Mesenchymal stem cell (in vitro differentiated cells and primary cell): ENCODE data around the gene MYMX.

Source experiments
- DNase-seq: peaks from one replicate; pipeline ENCODE4 v3.0.0-alpha.2; 2013
- H2AFZ ChIP-seq: one replicate; pipeline ENCODE4 v1.6.1; 2013; ENCODE audit warnings: low read depth, mild to moderate bottlenecking, control low read depth, inconsistent platforms, low read length, moderate library complexity
- H2AK5ac ChIP-seq: 2 replicates; pipeline ENCODE4 v1.6.1; 2013; ENCODE audit warnings: low read length, moderate library complexity, mild to moderate bottlenecking, inconsistent platforms; ENCODE audit not compliant: severe bottlenecking
- H2BK120ac ChIP-seq: one replicate; pipeline ENCODE4 v1.6.1; 2013; ENCODE audit warnings: low read depth, mild to moderate bottlenecking, inconsistent platforms, low read length, moderate library complexity
- H2BK12ac ChIP-seq, 2 experiments: one replicate each; pipeline ENCODE4 v1.6.1; 2013; ENCODE audit warnings: inconsistent platforms in 2 of 2, low read length in 2 of 2, mild to moderate bottlenecking in 2 of 2, moderate library complexity in 2 of 2, control low read depth in 1 of 2
- H2BK15ac ChIP-seq: one replicate; pipeline ENCODE4 v1.6.1; 2013; ENCODE audit warnings: mild to moderate bottlenecking, low read depth, inconsistent platforms; ENCODE audit not compliant: poor library complexity, severe bottlenecking
- H2BK5ac ChIP-seq: 2 replicates; pipeline ENCODE4 v1.6.1; 2013; ENCODE audit warnings: low read depth, mild to moderate bottlenecking, low read length, control low read depth, inconsistent platforms; ENCODE audit not compliant: poor library complexity, severe bottlenecking
- H3K14ac ChIP-seq, 2 experiments: one replicate each; pipeline ENCODE4 v1.6.1; 2013; ENCODE audit warnings: inconsistent platforms in 2 of 2, low read length in 2 of 2, control low read depth in 1 of 2, mild to moderate bottlenecking in 1 of 2, moderate library complexity in 1 of 2
- H3K18ac ChIP-seq, 2 experiments: one replicate each; pipeline ENCODE4 v1.6.1; 2013; ENCODE audit warnings: inconsistent platforms in 2 of 2, low read length in 2 of 2, control low read depth in 1 of 2, low read depth in 1 of 2, mild to moderate bottlenecking in 1 of 2
- H3K23ac ChIP-seq, 2 experiments: one replicate each; pipeline ENCODE4 v1.6.1; 2013; ENCODE audit warnings: inconsistent platforms in 2 of 2, low read length in 2 of 2, mild to moderate bottlenecking in 2 of 2, moderate library complexity in 2 of 2, control low read depth in 1 of 2
- H3K27ac ChIP-seq: 2 replicates; pipeline ENCODE4 v1.5.1; 2013; ENCODE audit warnings: mild to moderate bottlenecking, moderate library complexity, low read length, control low read depth, inconsistent platforms; ENCODE audit not compliant: poor library complexity, severe bottlenecking
- H3K27me3 ChIP-seq, 2 experiments: 2 replicates each; pipeline versions ENCODE4 v1.6.1 to v1.7.0; 2013; ENCODE audit warnings: low read length in 2 of 2, mild to moderate bottlenecking in 2 of 2, moderate library complexity in 2 of 2, control low read depth in 1 of 2, inconsistent platforms in 1 of 2; ENCODE audit not compliant: control insufficient read depth in 1 of 2, insufficient read depth in 1 of 2
- H3K36me3 ChIP-seq, 2 experiments: 2 replicates each; pipeline versions ENCODE4 v1.6.1 to v1.7.0; 2013; ENCODE audit warnings: low read length in 2 of 2, control low read depth in 1 of 2, inconsistent platforms in 1 of 2, low read depth in 1 of 2, mild to moderate bottlenecking in 1 of 2; ENCODE audit not compliant: insufficient read depth in 2 of 2, control insufficient read depth in 1 of 2
- H3K4ac ChIP-seq, 2 experiments: one replicate each; pipeline ENCODE4 v1.6.1; 2013; ENCODE audit warnings: inconsistent platforms in 2 of 2, low read length in 2 of 2, mild to moderate bottlenecking in 2 of 2, moderate library complexity in 2 of 2, control low read depth in 1 of 2, low read depth in 1 of 2
- H3K4me1 ChIP-seq: 2 replicates; pipeline ENCODE4 v1.6.1; 2013; ENCODE audit warnings: low read depth, low read length, control low read depth; ENCODE audit not compliant: control insufficient read depth, insufficient read depth
- H3K4me2 ChIP-seq: 2 replicates; pipeline ENCODE4 v1.6.1; 2013; ENCODE audit warnings: low read length, mild to moderate bottlenecking, inconsistent platforms; ENCODE audit not compliant: poor library complexity, severe bottlenecking
- H3K4me3 ChIP-seq, 2 experiments: 2 replicates each; pipeline versions ENCODE4 v1.5.1 to v1.7.0; 2013; ENCODE audit warnings: low read length in 2 of 2, mild to moderate bottlenecking in 2 of 2, control low read depth in 1 of 2, low read depth in 1 of 2; ENCODE audit not compliant: insufficient read depth in 1 of 2
- H3K79me1 ChIP-seq: replicated peaks from 2 replicates; pipeline ENCODE4 v1.6.1; 2013; ENCODE audit warnings: mild to moderate bottlenecking, control low read depth, low read length, inconsistent platforms; ENCODE audit not compliant: poor library complexity, severe bottlenecking
- H3K9ac ChIP-seq: 2 replicates; pipeline ENCODE4 v1.7.0; 2013; ENCODE audit warnings: mild to moderate bottlenecking, low read length, moderate library complexity
- H3K9me3 ChIP-seq: 2 replicates; pipeline ENCODE4 v1.7.0; 2013; ENCODE audit warnings: mild to moderate bottlenecking, low read length; ENCODE audit not compliant: control insufficient read depth
- H4K8ac ChIP-seq: one replicate; pipeline ENCODE4 v1.6.1; 2013; ENCODE audit warnings: inconsistent platforms, mild to moderate bottlenecking, low read length, moderate library complexity
- H4K91ac ChIP-seq: one replicate; pipeline ENCODE4 v1.6.1; 2013; ENCODE audit warnings: mild to moderate bottlenecking, low read length, inconsistent platforms
- WGBS: methylation state at CpG from one replicate; pipeline ENCODE4 v1.1.7; 2013; ENCODE audit warnings: mixed read lengths; 5-methylcytosine and 5-hydroxymethylcytosine counted together

Gene MYMX

DNA sequence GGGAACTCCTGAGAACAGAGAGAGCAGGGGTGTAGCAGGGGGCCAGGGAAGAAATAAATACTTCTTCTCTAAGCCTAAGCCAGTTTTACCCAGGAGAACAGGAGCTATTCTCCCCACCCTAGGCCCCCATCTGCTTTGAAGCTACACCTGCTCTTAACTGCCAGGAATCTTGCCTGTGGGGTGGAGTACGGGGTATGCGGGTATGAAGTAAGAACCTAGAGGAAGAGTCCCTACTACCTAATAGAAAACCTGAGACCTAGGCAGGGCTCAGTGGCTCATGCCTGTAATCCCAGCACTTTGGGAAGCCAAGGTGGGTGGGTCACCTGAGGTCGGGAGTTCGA, 8.2 kb downstream of the MYMX start:
- Histone ChIP-seq H4K8ac (no peak overlapping the region), H3K4ac (no peak overlapping the region), H3K18ac (no peak overlapping the region), H3K9me3 (no peaks in the 10 kb centered on the region), H2BK120ac (no peak overlapping the region), H3K4me3 (no peak overlapping the region), H4K91ac (no peak overlapping the region), H3K23ac (no peak overlapping the region), H3K9ac (no peak overlapping the region), H2AFZ (no peak overlapping the region), H2BK12ac (no peak overlapping the region), H2BK5ac (no peak overlapping the region), H3K79me1 (peaks cover 31% of the 10 kb centered on the region), H3K36me3 (peaks cover 0 to 18% of the 10 kb centered on the region in 2 experiments), H2AK5ac (no peak overlapping the region), H3K14ac (no peak overlapping the region), H3K4me1 (peaks cover 43% of the 10 kb centered on the region), H2BK15ac (peak overlapping the region; percentile 48), H3K27me3 (no peaks in the 10 kb centered on the region), H3K4me2 (no peak overlapping the region), H3K27ac (no peak overlapping the region)
- 100% methylated on average over 2 of the region's 4 CpGs for WGBS
- DNase-seq = no peak

GRCh38 chr6:44225579-44226325, 9.0 kb downstream of the MYMX start:
- Histone ChIP-seq H3K9me3 (no peaks in the 10 kb centered on the region), H2BK120ac (no peak overlapping the region), H2AK5ac (peak overlapping the region; percentile 16), H3K79me1 (peaks cover 31% of the 10 kb centered on the region), H2BK15ac (peak overlapping the region; percentile 18), H4K8ac (no peak overlapping the region), H2BK12ac (no peak overlapping the region), H3K27me3 (no peaks in the 10 kb centered on the region), H2AFZ (no peak overlapping the region), H3K27ac (no peak overlapping the region), H3K4me1 (peaks cover 42% of the 10 kb centered on the region), H2BK5ac (no peak overlapping the region), H3K4me3 (no peak overlapping the region), H3K9ac (no peak overlapping the region), H3K23ac (peak overlapping the region in 1 of 2 experiments; percentile 6), H3K14ac (no peak overlapping the region), H4K91ac (no peak overlapping the region), H3K36me3 (peaks cover 0 to 26% of the 10 kb centered on the region in 2 experiments), H3K4me2 (no peak overlapping the region), H3K4ac (no peak overlapping the region), H3K18ac (no peak overlapping the region)
- 81% methylated on average over 8 of the region's 8 CpGs for WGBS
- no peak for DNase-seq

DNA sequence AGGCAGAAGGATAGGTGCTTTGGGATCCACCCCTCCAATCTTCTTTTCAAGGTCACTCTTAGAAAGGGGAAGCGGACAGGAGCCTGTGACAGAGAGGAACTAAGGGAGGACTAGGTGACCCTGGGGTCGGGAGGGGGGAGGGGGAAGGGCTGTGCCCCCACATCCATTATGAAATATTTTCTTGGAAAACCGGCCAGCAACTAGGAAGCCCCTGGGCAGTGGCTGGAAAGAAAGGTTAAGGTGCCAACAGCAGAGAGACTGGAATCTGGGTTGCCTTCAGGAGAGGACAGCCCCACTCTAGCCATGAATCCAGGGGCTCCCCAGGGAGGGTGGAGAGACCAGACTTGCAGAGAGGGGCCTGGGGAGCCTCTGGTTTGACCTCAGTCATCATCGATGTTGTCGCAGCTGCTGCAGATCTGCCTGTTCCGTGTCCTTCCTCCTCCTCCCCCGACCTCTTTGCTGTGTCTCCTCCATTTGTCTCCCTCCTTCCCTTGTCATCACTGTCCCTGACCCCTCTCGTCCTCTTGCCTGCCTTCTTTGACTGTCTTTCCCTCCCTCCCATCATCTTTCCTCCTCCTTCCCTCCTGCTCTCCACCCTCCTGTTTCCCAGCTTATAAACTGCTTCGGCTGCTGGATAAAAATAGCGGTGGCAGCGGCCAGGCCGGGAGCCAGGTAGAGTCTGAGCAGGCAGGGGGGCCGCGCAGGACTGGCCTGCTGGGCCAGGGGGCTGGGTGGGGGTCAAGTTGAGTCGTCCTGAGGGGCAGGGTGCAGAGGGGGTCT, 9.8 kb downstream of the MYMX start:
- no peaks in the 10 kb centered on the region for H3K27me3 ChIP-seq
- no peak overlapping the region for H2BK12ac ChIP-seq
- H2AK5ac ChIP-seq = no peak overlapping the region
- peak overlapping the region; percentile 48 for H3K9ac ChIP-seq
- no peaks in the 10 kb centered on the region for H3K9me3 ChIP-seq
- no peak overlapping the region for H2AFZ ChIP-seq
- peak overlapping the region; percentile 60 for H4K91ac ChIP-seq
- no peak overlapping the region for H3K23ac ChIP-seq
- peaks cover 36% of the 10 kb centered on the region for H3K4me1 ChIP-seq
- no peak overlapping the region for H3K4me3 ChIP-seq
- 54% methylated on average over 7 of the region's 15 CpGs for WGBS
- peak overlapping the region; percentile 34 for H2BK120ac ChIP-seq
- H3K14ac ChIP-seq = no peak overlapping the region
- no peak overlapping the region for H3K18ac ChIP-seq
- peak overlapping the region; percentile 69 for H4K8ac ChIP-seq
- peak overlapping the region in 1 of 2 experiments; percentile 59 for H3K4ac ChIP-seq
- H3K4me2 ChIP-seq = no peak overlapping the region
- H3K27ac ChIP-seq = no peak overlapping the region
- no peak overlapping the region for H2BK15ac ChIP-seq
- peaks cover 31% of the 10 kb centered on the region for H3K79me1 ChIP-seq
- peaks cover 7 to 33% of the 10 kb centered on the region in 2 experiments for H3K36me3 ChIP-seq
- no peak overlapping the region for H2BK5ac ChIP-seq
- no peak for DNase-seq

- no peak overlapping the region for H3K18ac ChIP-seq
- H2BK120ac ChIP-seq = no peak overlapping the region
- peak overlapping the region; percentile 21 for H2BK15ac ChIP-seq
- no peak overlapping the region for H2BK5ac ChIP-seq
- H3K14ac ChIP-seq = no peak overlapping the region
- peak overlapping the region; percentile 60 for H4K91ac ChIP-seq
- no peak for DNase-seq
- WGBS = 96% methylated on average over 6 of the region's 7 CpGs
- peaks cover 31% of the 10 kb centered on the region for H3K79me1 ChIP-seq
- H3K27ac ChIP-seq = no peak overlapping the region
- H3K9ac ChIP-seq = peak overlapping the region; percentile 48
- peaks cover 31% of the 10 kb centered on the region for H3K4me1 ChIP-seq
- H3K4me2 ChIP-seq = no peak overlapping the region
- peak overlapping the region; percentile 39 for H4K8ac ChIP-seq
- no peak overlapping the region for H2BK12ac ChIP-seq
- no peaks in the 10 kb centered on the region for H3K9me3 ChIP-seq
- H2AK5ac ChIP-seq = no peak overlapping the region
- H3K36me3 ChIP-seq = peaks cover 13 to 40% of the 10 kb centered on the region in 2 experiments
- peak overlapping the region in 1 of 2 experiments; percentile 18 for H3K4me3 ChIP-seq
- no peaks in the 10 kb centered on the region for H3K27me3 ChIP-seq
- H2AFZ ChIP-seq = no peak overlapping the region
- peak overlapping the region in 1 of 2 experiments; percentile 59 for H3K4ac ChIP-seq
- H3K23ac ChIP-seq = no peak overlapping the region
Measured at GRCh38 chr6:44227148-44227793, 10.5 kb downstream of the MYMX start.
